Skeletal muscle tissue (tissue), 4 donors: ENCODE results near the gene HRH4. TPM values are rescaled to one million over a fixed set of nuclear protein-coding genes. Genes with fewer than 3 reads are reported as not detected.

Experiments used
- H3K27ac ChIP-seq: one replicate; pipeline ENCODE4 v1.7.0; 2013; ENCODE audit warnings: mild to moderate bottlenecking, low read depth, low read length, inconsistent platforms
- H3K27me3 ChIP-seq, 3 donors: one replicate each; pipeline ENCODE4 v1.7.0; 2013; ENCODE audit warnings: low read length in 3 of 3; ENCODE audit not compliant: control insufficient read depth in 3 of 3, insufficient read depth in 3 of 3
- H3K36me3 ChIP-seq, 3 donors: one replicate each; pipeline ENCODE4 v1.7.0; 2013; ENCODE audit warnings: low read length in 3 of 3; ENCODE audit not compliant: control insufficient read depth in 3 of 3, insufficient read depth in 3 of 3
- H3K4me1 ChIP-seq, 3 donors: one replicate each; pipeline ENCODE4 v1.7.0; 2013; ENCODE audit warnings: low read length in 3 of 3, mild to moderate bottlenecking in 3 of 3; ENCODE audit not compliant: control insufficient read depth in 3 of 3, insufficient read depth in 3 of 3
- H3K4me3 ChIP-seq, 3 donors: one replicate each; pipeline ENCODE4 v1.7.0; 2013; ENCODE audit warnings: low read length in 3 of 3
- H3K9ac ChIP-seq, 3 donors: one replicate each; pipeline ENCODE4 v1.7.0; 2013; ENCODE audit warnings: low read length in 3 of 3, mild to moderate bottlenecking in 3 of 3, moderate library complexity in 2 of 3, low read depth in 1 of 3
- H3K9me3 ChIP-seq, 3 donors: one replicate each; pipeline ENCODE4 v1.7.0; 2013; ENCODE audit warnings: low read length in 3 of 3; ENCODE audit not compliant: control insufficient read depth in 3 of 3
- total RNA-seq: library from RNA; depleted of rRNA; stranded (reverse); fragments of >200 nt; gene quantifications from one replicate; pipeline ENCODE4 v1.2.3, GENCODE V29; 2014
- donor health status: Osteomylitis.

Gene HRH4
- total RNA-seq, 1 donor from 2014 or later = not detected

GRCh38 chr18:24500217-24500616 lies 39.8 kb downstream of the HRH4 start:
- H3K27ac ChIP-seq = no peak overlapping the region
- H3K4me3 ChIP-seq = no peak overlapping the region
- H3K27me3 ChIP-seq = no peaks in the 10 kb centered on the region
- no peak overlapping the region for H3K9ac ChIP-seq
- no peaks in the 10 kb centered on the region for H3K36me3 ChIP-seq
- no peaks in the 10 kb centered on the region for H3K4me1 ChIP-seq
- H3K9me3 ChIP-seq = no peaks in the 10 kb centered on the region

GRCh38 chr18:24500766-24501165 lies 40.3 kb downstream of the HRH4 start:
- H3K36me3 ChIP-seq = no peaks in the 10 kb centered on the region
- no peaks in the 10 kb centered on the region for H3K9me3 ChIP-seq
- H3K27ac ChIP-seq = no peak overlapping the region
- no peak overlapping the region for H3K4me3 ChIP-seq
- no peak overlapping the region for H3K9ac ChIP-seq
- H3K4me1 ChIP-seq = no peaks in the 10 kb centered on the region
- H3K27me3 ChIP-seq = no peaks in the 10 kb centered on the region

GRCh38 chr18:24502667-24503523 lies 42.5 kb downstream of the HRH4 start:
- Histone ChIP-seq H3K27me3 (no peaks in the 10 kb centered on the region), H3K27ac (no peak overlapping the region), H3K36me3 (no peaks in the 10 kb centered on the region), H3K4me3 (no peak overlapping the region), H3K9ac (no peak overlapping the region), H3K9me3 (no peaks in the 10 kb centered on the region), H3K4me1 (no peaks in the 10 kb centered on the region)

GRCh38 chr18:24504401-24504800 lies 44.0 kb downstream of the HRH4 start:
- H3K36me3 ChIP-seq = no peaks in the 10 kb centered on the region
- no peak overlapping the region for H3K9ac ChIP-seq
- H3K27ac ChIP-seq = no peak overlapping the region
- H3K27me3 ChIP-seq = no peaks in the 10 kb centered on the region
- no peaks in the 10 kb centered on the region for H3K4me1 ChIP-seq
- no peak overlapping the region for H3K4me3 ChIP-seq
- H3K9me3 ChIP-seq = no peaks in the 10 kb centered on the region

GRCh38 chr18:24506175-24506574 lies 45.7 kb downstream of the HRH4 start:
- Histone ChIP-seq H3K4me3 (no peak overlapping the region), H3K27ac (no peak overlapping the region), H3K9me3 (no peaks in the 10 kb centered on the region), H3K36me3 (no peaks in the 10 kb centered on the region), H3K9ac (no peak overlapping the region), H3K27me3 (no peaks in the 10 kb centered on the region), H3K4me1 (no peaks in the 10 kb centered on the region)

GRCh38 chr18:24509435-24509834 lies 49.0 kb downstream of the HRH4 start:
- Histone ChIP-seq H3K9ac (no peak overlapping the region), H3K4me3 (no peak overlapping the region), H3K4me1 (no peaks in the 10 kb centered on the region), H3K36me3 (no peaks in the 10 kb centered on the region), H3K9me3 (no peaks in the 10 kb centered on the region), H3K27ac (no peak overlapping the region), H3K27me3 (no peaks in the 10 kb centered on the region)

GRCh38 chr18:24514439-24514838 lies 54.0 kb downstream of the HRH4 start:
- H3K27me3 ChIP-seq = no peaks in the 10 kb centered on the region
- no peaks in the 10 kb centered on the region for H3K4me1 ChIP-seq
- H3K9ac ChIP-seq = no peak overlapping the region
- H3K27ac ChIP-seq = no peak overlapping the region
- H3K9me3 ChIP-seq = no peaks in the 10 kb centered on the region
- no peak overlapping the region for H3K4me3 ChIP-seq
- no peaks in the 10 kb centered on the region for H3K36me3 ChIP-seq

GRCh38 chr18:24515721-24516120 lies 55.3 kb downstream of the HRH4 start:
- Histone ChIP-seq H3K4me3 (no peak overlapping the region), H3K9me3 (no peaks in the 10 kb centered on the region), H3K27me3 (no peaks in the 10 kb centered on the region), H3K9ac (no peak overlapping the region), H3K36me3 (no peaks in the 10 kb centered on the region), H3K4me1 (no peaks in the 10 kb centered on the region), H3K27ac (no peak overlapping the region)

GRCh38 chr18:24516261-24516660 lies 55.8 kb downstream of the HRH4 start:
- no peaks in the 10 kb centered on the region for H3K27me3 ChIP-seq
- no peaks in the 10 kb centered on the region for H3K9me3 ChIP-seq
- no peak overlapping the region for H3K27ac ChIP-seq
- H3K4me3 ChIP-seq = no peak overlapping the region
- H3K9ac ChIP-seq = no peak overlapping the region
- H3K4me1 ChIP-seq = no peaks in the 10 kb centered on the region
- no peaks in the 10 kb centered on the region for H3K36me3 ChIP-seq

- no peaks in the 10 kb centered on the region for H3K27me3 ChIP-seq
- no peak overlapping the region for H3K9ac ChIP-seq
- no peak overlapping the region for H3K4me3 ChIP-seq
- H3K4me1 ChIP-seq = no peaks in the 10 kb centered on the region
- H3K27ac ChIP-seq = no peak overlapping the region
- no peaks in the 10 kb centered on the region for H3K36me3 ChIP-seq
- no peaks in the 10 kb centered on the region for H3K9me3 ChIP-seq
Measured at GRCh38 chr18:24517554-24517953, 57.1 kb downstream of the HRH4 start.
